ENCODE measurements around the gene CMTM1.
"Not testable (repeated sequence)": the region's sequence is repeated elsewhere in the genome, so short reads cannot be mapped to it uniquely, and the experiment has no call there.

Gene CMTM1

DNA sequence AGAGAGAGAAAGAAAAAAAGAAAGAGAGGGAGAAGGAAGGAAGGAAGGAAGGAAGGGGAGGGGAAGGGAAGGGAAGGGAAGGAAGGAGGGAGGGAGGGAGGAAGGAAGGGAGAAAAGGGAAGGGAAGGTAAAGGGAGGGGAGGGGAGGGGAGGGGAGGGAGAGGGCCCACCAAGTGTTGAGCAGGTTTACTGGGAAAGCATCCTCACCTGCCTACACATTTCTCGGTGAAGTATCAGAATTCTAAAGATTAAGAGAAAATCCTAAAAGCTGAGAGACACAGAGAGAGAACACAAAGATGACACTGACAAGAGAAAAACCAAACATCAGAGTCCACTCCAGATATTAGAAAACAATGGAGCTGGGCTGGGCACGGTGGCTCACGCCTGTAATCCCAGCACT, 26.0 kb downstream of the CMTM1 start:
- DNase-seq (ENCODE audit: low read depth) = no peak

DNA sequence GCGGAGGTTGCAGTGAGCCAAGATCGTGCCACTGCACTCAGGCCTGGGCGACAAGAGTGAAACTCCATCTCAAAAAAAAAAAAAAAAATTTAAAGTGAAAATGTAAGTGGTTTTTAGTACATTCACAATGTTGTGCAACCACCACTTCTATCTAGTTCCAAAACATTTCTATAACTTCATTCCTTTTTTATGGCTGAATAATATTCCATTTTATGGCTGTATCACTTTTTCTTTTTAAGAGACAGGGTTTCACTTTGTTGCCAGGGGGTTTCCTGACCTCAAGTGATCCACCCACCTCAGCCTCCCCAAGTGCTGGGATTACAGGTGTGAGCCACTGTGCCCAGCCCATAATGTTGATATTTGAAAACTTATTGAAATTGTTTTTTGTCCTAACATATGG, 26.6 kb downstream of the CMTM1 start:
- DNase-seq (ENCODE audit: low read depth) = no peak

DNA sequence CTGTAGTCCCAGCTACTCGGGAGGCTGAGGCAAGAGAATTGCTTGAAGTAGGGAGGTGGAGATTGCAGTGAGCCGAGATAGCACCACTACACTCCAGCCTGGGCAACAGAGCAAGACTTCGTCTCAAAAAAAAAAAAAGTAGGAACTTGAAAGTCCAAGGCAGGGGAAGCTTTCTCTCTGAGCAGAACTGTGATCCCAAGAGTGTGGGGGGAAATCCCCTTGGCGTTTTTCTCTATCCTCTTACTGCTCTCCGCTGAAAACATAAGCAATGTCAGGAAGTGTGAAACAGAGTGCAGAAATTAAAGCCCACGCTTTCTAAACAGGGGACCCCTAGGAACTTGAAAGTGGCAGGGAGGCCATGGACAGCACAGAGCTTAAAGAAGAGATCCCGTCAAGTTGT, 28.5 kb downstream of the CMTM1 start:
- no peak for DNase-seq (ENCODE audit: low read depth)

GRCh38 chr16:66596559-66596958, 30.3 kb downstream of the CMTM1 start:
- not testable (repeated sequence) for DNase-seq (ENCODE audit: low read depth)

DNA sequence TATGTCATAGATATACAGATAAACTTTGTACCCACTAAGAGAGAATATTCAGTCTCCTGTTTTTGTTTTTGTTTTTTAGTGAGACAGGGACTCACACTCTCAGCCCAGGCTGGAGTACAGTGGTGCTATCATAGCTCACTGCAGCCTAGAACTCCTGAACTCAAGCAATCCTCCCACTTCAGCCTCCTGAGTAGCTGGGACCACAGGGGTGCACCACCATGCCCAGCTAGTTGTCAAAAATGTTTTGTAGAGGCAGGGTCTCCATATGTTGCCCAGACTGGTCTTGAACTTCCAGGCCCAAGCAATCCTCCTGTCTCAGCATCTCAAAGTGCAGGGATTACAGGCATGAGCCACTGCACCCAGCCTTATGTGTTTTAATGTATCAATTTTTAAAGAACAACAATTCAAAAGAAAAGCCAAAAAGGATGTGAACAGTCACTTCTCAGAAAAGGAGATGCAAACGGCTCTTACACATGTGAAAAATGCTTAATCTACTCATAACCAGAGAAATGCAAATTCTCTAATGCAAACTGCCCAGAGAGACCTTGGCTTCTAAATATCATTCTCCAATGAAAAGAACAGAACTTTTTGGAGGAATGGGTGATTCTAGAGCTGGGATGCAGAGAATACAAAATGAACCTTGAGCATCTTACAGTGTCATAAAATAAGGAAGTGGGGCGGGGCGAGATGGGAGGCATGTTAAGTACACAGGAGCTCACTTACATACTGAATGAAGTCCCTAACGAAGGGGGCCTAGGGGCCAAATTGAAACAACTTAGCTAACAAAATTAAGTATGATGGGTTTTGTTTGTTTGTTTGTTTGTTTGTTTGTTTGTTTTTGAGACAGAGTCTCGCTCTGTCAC, 31.0 kb downstream of the CMTM1 start:
- DNase-seq (ENCODE audit: low read depth) = no peak

GRCh38 chr16:66598111-66598510, 31.9 kb downstream of the CMTM1 start:
- no peak for DNase-seq (ENCODE audit: low read depth)

DNA sequence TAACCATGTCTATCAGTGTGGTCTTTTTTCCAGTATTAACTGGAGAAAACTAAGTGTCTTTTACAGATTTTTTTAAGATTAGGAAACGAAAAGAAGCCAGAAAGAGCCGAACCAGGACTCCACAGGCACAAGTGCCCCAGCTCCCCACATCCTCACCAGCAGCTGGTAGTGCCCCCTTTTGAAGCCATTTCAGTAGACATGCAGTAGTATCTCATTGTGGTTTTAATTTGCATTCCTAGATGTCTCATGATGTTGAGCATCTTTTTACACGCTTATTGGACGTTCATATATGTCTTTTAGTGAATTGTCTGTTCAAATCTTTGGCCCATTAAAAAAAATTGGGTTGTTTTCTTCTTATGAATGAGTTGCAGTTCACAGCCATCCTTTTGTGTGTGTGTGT, 33.5 kb downstream of the CMTM1 start:
- DNase-seq (ENCODE audit: low read depth) = no peak

GRCh38 chr16:66600477-66600876, 34.2 kb downstream of the CMTM1 start:
- DNase-seq (ENCODE audit: low read depth) = no peak

DNA sequence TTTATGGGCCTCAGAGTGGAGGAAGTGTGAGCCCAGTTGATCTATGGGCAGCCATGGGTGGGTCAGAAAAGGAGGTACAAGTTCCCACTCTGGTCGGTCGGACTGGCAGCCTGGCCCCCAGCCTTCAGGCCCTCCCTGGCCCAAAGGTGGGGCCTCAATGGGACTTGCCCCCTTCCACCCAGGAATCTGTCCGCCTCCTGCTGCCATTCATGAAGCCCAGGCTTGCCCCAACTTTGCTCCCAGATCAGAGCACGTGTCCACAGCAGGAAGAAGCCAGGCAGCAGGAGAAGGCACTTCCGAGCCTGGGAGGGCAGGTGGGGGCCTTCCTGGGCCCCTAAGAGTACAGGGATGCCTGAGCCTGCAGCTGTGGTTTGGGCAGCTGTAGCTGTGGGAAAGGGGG, 35.2 kb downstream of the CMTM1 start:
- no peak for DNase-seq (ENCODE audit: low read depth)

DNA sequence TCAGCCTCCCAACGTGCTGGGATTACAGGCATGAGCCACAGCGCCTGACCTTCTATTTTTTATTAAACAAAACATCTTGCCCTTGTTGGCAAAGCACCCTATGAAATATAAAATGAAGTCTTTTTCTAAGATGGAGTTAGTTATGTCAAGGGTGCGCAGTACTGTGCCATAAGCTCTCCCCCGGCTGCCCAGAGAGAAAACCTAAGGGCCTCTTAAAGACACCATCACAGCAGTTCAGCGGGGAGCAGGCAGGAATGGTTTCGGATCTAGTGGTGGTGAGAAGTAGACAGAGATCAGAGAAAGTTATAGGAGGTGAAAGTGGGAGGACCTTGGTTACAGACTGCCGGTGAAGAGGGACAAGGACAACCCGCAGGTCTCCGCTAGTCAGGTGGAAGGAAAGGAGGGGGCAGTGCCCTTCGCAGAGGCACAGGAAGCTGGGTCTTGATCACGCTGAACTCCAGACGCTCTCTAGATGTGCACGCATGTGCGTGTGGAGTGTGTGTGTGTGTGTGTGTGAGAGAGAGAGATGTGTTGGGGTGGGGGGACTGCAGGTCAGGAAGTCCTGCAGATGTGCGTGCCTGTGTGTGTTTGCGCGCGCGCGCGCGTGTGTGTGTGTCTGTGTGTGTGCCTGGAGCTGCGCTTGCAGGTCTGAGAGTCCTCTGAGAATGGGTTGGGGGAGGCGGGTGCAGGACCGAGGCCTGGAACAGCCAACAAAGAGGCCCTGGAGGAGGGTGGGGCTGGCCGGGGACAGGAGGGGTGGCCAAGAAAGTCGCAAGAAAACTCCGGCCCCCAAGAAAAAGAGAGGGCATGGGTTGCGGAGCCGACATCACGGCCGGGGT, 37.5 kb downstream of the CMTM1 start:
- DNase-seq (ENCODE audit: low read depth) = peak; percentile 91

GRCh38 chr16:66604376-66605176, 38.3 kb downstream of the CMTM1 start, which contains the start of gene CMTM3:
Gene CMTM3 (plus strand): TSS chr16:66604704. CDS start chr16:66604806, 102 bp downstream.
- DNase-seq (ENCODE audit: low read depth) = peak; percentile 47

DNA sequence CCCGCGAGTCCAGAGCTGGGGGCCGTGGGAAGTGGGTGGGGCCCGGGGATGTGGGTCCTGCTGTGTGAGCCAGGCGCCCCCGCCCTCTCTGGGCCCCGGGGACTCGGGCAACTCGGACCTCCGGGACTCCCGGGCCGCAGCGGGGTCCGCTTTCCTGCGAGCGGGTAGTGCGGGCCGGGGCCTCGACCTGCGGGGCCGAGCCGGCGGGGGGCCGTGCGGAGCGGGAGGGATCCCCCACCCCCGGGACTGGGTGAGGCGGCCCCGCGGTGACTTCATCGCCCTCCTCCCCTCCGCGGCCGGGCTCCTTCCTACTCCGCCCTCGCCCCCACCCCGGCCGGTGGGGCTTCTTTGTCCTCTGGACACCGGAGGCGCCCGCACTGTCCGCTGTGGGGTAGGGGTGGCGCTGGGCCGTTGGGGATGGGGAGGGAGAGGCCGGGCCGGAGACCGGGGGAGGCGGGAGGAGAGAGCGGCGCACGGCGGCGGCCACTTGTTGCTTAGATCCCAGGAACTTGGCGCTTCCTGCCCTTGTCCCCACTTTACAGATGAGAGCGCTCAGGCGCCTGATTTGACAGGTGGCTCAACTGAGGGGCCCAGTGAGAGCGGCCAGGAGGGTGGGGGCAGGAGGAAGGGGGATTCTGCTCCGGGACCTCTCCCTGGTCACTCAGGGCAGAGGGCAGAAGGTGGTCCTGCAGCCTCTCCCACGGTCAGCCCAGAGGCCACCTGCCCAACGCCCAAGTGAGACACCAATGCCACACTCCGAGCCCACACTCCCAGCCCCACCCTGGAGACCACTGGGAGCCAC, 39.1 kb downstream of the CMTM1 start:
- peak; percentile 38 for DNase-seq (ENCODE audit: low read depth)

GRCh38 chr16:66605979-66606751, 39.9 kb downstream of the CMTM1 start:
- DNase-seq (ENCODE audit: low read depth) = no peak

GRCh38 chr16:66608241-66609138, 42.3 kb downstream of the CMTM1 start:
- DNase-seq (ENCODE audit: low read depth) = peak; percentile 61

- no peak for DNase-seq (ENCODE audit: low read depth)
These were observed 42.9 kb downstream of the CMTM1 start for GRCh38 chr16:66609139-66609510.

- DNase-seq (ENCODE audit: low read depth) = no peak
These were observed 44.0 kb downstream of the CMTM1 start for GRCh38 chr16:66610111-66610820.

GRCh38 chr16:66611911-66612310, 45.7 kb downstream of the CMTM1 start:
- not testable (repeated sequence) for DNase-seq (ENCODE audit: low read depth)

DNA sequence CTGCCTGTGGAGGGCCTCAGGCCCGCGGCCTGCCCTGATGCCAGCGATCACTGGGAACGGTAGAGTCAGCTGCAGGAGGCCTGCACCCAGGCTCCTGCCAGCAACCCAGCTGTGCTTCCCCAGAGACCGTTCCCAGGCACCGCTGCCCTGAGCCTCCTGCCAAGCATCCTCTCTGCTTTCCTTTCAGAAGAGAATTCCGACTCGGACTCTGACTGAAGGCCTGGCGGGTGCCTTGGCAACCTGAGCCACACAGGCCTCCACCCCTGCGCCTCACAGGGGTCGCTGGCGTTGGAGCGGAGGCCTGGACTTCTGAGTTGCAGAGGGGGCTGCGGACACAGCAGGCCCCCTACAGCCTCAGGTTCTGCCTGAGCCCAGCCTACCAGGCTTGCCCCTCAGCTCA, 46.2 kb downstream of the CMTM1 start:
- no peak for DNase-seq (ENCODE audit: low read depth)

Data from CMK (cell line).